Spinal cord (tissue), 10 donors: Measurements from ENCODE around the gene RAPGEF1. TPM values are rescaled to one million over a fixed set of nuclear protein-coding genes. Genes with fewer than 3 reads are reported as not detected.
"Not testable (repeated sequence)": the region's sequence is repeated elsewhere in the genome, so short reads cannot be mapped to it uniquely, and the experiment has no call there.

ENCODE experiments used
- DNase-seq, 6 donors: peaks; one replicate each; pipeline versions ENCODE4 v3.0.0 to v3.0.0-alpha.2; 2013 to 2015; ENCODE audit warnings: low spot score in 6 of 6, low read depth in 4 of 6
- H3K27ac ChIP-seq: one replicate; pipeline ENCODE4 v1.5.1; 2013; ENCODE audit warnings: low read depth, low read length, control low read depth
- H3K27me3 ChIP-seq: one replicate; pipeline ENCODE4 v1.6.1; 2013; ENCODE audit warnings: low read length; ENCODE audit not compliant: control insufficient read depth, insufficient read depth
- H3K36me3 ChIP-seq: one replicate; pipeline ENCODE4 v1.6.1; 2013; ENCODE audit warnings: low read length; ENCODE audit not compliant: control insufficient read depth, insufficient read depth
- H3K4me1 ChIP-seq: one replicate; pipeline ENCODE4 v1.6.1; 2013; ENCODE audit warnings: low read length; ENCODE audit not compliant: control insufficient read depth, insufficient read depth
- H3K4me3 ChIP-seq: one replicate; pipeline ENCODE4 v1.5.1; 2013; ENCODE audit warnings: low read depth, low read length, control low read depth
- H3K9me3 ChIP-seq: one replicate; pipeline ENCODE4 v1.6.1; 2013; ENCODE audit warnings: low read length; ENCODE audit not compliant: control insufficient read depth, insufficient read depth
- WGBS: methylation state at CpG from one replicate; pipeline ENCODE4 v1.1.5; 2013; ENCODE audit warnings: missing lambda C conversion rate; ENCODE audit not compliant: insufficient coverage; 5-methylcytosine and 5-hydroxymethylcytosine counted together
- polyA plus RNA-seq, 2 donors: library from polyadenylated mRNA; unstranded; fragments of 120-200 nt; gene quantifications; one replicate each; pipeline ENCODE4 v1.2.1, GENCODE V29; 2013; ENCODE audit not compliant: insufficient read length in 2 of 2
- total RNA-seq, 2 donors: library from RNA; depleted of rRNA in 1 of 2; stranded (reverse); fragments of 120-200 nt in 1 of 2; fragments of >200 nt in 1 of 2; gene quantifications; one replicate each; pipeline versions ENCODE4 v1.2.3 to v1.2.4, GENCODE V29; 2013 to 2014
- donor health status: healthy.

The RAPGEF1 gene
- total and polyA plus RNA-seq, 4 donors = 39.7 to 175 (median 89.2) TPM

- 47% methylated on average over 11 of the region's 19 CpGs for WGBS
- DNase-seq = peak in 2 of 6 donors; percentile 57 to 62
- no peak overlapping the region for H3K4me3 ChIP-seq
- no peaks in the 10 kb centered on the region for H3K27me3 ChIP-seq
- no peaks in the 10 kb centered on the region for H3K36me3 ChIP-seq
- H3K27ac ChIP-seq = no peak overlapping the region
- H3K9me3 ChIP-seq = no peaks in the 10 kb centered on the region
- peaks cover 28% of the 10 kb centered on the region for H3K4me1 ChIP-seq
Measured at GRCh38 chr9:131660466-131661405, 79.1 kb downstream of the RAPGEF1 start.

- no peak overlapping the region for H3K4me3 ChIP-seq
- DNase-seq = no peak
- H3K27ac ChIP-seq = peak overlapping the region; percentile 25
Measured at GRCh38 chr9:131658377-131659129, 81.3 kb downstream of the RAPGEF1 start.

GRCh38 chr9:131657940-131658339 lies 81.9 kb downstream of the RAPGEF1 start:
- H3K9me3 ChIP-seq = no peaks in the 10 kb centered on the region
- WGBS = 100% methylated on average over 1 of the region's 5 CpGs
- H3K36me3 ChIP-seq = no peaks in the 10 kb centered on the region
- DNase-seq = no peak
- no peak overlapping the region for H3K4me3 ChIP-seq
- no peak overlapping the region for H3K27ac ChIP-seq
- H3K4me1 ChIP-seq = peaks cover 35% of the 10 kb centered on the region
- no peaks in the 10 kb centered on the region for H3K27me3 ChIP-seq

More at GRCh38 chr9:131658377-131659129, 81.3 kb downstream of the RAPGEF1 start:
- 77% methylated on average over 4 of the region's 8 CpGs for WGBS
- Histone ChIP-seq H3K36me3 (no peaks in the 10 kb centered on the region), H3K27me3 (no peaks in the 10 kb centered on the region), H3K4me1 (peaks cover 35% of the 10 kb centered on the region), H3K9me3 (no peaks in the 10 kb centered on the region)

GRCh38 chr9:131657456-131657855 lies 82.4 kb downstream of the RAPGEF1 start:
- no peaks in the 10 kb centered on the region for H3K9me3 ChIP-seq
- H3K4me3 ChIP-seq = no peak overlapping the region
- DNase-seq = no peak
- H3K27me3 ChIP-seq = no peaks in the 10 kb centered on the region
- H3K27ac ChIP-seq = no peak overlapping the region
- peaks cover 35% of the 10 kb centered on the region for H3K4me1 ChIP-seq
- 89% methylated on average over 6 of the region's 8 CpGs for WGBS
- H3K36me3 ChIP-seq = no peaks in the 10 kb centered on the region

- Histone ChIP-seq H3K27ac (no peak overlapping the region), H3K4me1 (peaks cover 35% of the 10 kb centered on the region)
Measured at GRCh38 chr9:131657037-131657377, 82.9 kb downstream of the RAPGEF1 start.

GRCh38 chr9:131656356-131657036 lies 83.4 kb downstream of the RAPGEF1 start:
- H3K36me3 ChIP-seq = no peaks in the 10 kb centered on the region
- 76% methylated on average over 8 of the region's 9 CpGs for WGBS
- no peaks in the 10 kb centered on the region for H3K9me3 ChIP-seq
- H3K4me1 ChIP-seq = peaks cover 35% of the 10 kb centered on the region
- no peaks in the 10 kb centered on the region for H3K27me3 ChIP-seq
- no peak overlapping the region for H3K4me3 ChIP-seq
- DNase-seq = peak in 2 of 6 donors; percentile 38 to 41
- H3K27ac ChIP-seq = no peak overlapping the region

More at GRCh38 chr9:131657037-131657377, 82.9 kb downstream of the RAPGEF1 start:
- no peaks in the 10 kb centered on the region for H3K27me3 ChIP-seq
- DNase-seq = no peak
- WGBS = 82% methylated on average over 4 of the region's 9 CpGs
- H3K36me3 ChIP-seq = no peaks in the 10 kb centered on the region
- no peaks in the 10 kb centered on the region for H3K9me3 ChIP-seq
- H3K4me3 ChIP-seq = no peak overlapping the region

GRCh38 chr9:131654369-131654768 lies 85.5 kb downstream of the RAPGEF1 start:
- H3K27me3 ChIP-seq, H3K36me3 ChIP-seq, H3K4me3 ChIP-seq, DNase-seq, H3K27ac ChIP-seq, H3K9me3 ChIP-seq: not testable (repeated sequence)
- 95% methylated on average over 4 of the region's 5 CpGs for WGBS
- peaks cover 24% of the 10 kb centered on the region for H3K4me1 ChIP-seq

GRCh38 chr9:131651599-131651998 lies 88.3 kb downstream of the RAPGEF1 start:
- Histone ChIP-seq H3K27ac (no peak overlapping the region), H3K27me3 (no peaks in the 10 kb centered on the region), H3K9me3 (no peaks in the 10 kb centered on the region), H3K36me3 (peaks cover 4% of the 10 kb centered on the region), H3K4me1 (peaks cover 10% of the 10 kb centered on the region), H3K4me3 (no peak overlapping the region)
- WGBS = no CpG with 5 or more reads among the region's 3 CpGs
- DNase-seq = no peak

- Histone ChIP-seq H3K9me3 (no peaks in the 10 kb centered on the region), H3K4me3 (no peak overlapping the region), H3K36me3 (peaks cover 8% of the 10 kb centered on the region), H3K27me3 (no peaks in the 10 kb centered on the region), H3K4me1 (peaks cover 7% of the 10 kb centered on the region), H3K27ac (no peak overlapping the region)
- DNase-seq = no peak
- WGBS = 100% methylated on average over 1 of the region's 2 CpGs
Measured at GRCh38 chr9:131651160-131651559, 88.7 kb downstream of the RAPGEF1 start.
